HG02588 (cell line): ENCODE data around the gene USP40.

Experiments
- ATAC-seq: cut with Tn5 transposase; IDR thresholded peaks from one replicate; pipeline ENCODE4 v1.9.1; 2021; ENCODE audit warnings: mild to moderate bottlenecking, moderate library complexity; ENCODE audit not compliant: unreplicated experiment

Gene USP40

GRCh38 chr2:233430081-233430480 lies 136.5 kb downstream of the USP40 start:
- ATAC-seq = no peak

DNA sequence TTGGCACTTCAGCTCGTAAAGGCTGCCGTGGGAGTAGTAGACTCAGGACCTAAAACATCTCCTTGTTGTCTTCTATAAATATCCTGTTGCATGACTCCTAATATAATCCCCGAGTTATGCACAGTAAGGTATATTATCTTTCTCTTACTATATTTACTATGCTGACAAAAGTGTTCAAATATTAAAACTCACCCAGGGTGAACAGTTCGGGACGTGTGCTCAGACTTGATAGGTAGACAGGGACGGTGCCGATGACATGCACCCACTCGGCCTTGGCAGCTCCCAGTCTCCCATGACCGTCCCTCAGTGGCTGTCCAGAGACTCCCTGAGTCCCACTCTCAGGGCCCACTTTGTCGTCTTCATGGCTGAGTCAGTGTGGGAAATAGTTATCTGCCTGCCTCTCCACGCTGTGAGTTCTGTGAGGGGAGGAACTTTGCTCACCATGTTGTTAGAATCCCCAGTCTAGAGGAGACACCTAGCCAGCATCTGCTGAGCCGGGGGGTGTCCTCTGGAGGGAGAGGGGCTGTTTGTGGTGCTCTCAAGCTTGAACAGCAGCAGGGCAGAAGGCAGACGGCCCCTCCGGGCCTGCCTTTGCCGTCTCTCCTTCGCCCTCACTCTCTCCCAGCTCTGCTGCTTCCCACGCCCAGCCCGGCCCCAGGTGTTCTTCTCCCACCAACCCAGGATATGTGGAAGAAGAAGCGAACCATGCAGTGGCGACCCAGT lies 137.2 kb downstream of the USP40 start:
- no peak for ATAC-seq

DNA sequence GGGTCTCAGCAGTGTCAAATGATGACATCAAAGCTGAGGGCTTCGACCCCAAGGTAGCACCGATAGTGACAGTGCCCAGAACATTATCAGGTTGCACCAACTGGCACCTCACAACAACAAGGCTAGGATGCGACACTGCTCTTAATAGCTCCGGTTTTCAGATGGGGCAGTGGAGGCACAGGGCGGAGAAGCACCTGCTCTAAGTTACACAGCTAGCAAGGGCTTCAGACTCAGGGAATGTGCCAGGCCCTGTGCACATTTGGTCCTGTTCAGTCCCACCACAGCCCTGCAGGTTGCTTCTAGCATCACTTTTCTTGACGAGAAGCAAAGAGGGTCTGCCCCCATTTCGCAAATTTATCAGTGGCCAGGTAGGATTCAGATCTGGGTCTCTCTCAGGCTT lies 138.1 kb downstream of the USP40 start:
- ATAC-seq = no peak

- no peak for ATAC-seq
These were observed 138.6 kb downstream of the USP40 start for GRCh38 chr2:233428008-233428407.

DNA sequence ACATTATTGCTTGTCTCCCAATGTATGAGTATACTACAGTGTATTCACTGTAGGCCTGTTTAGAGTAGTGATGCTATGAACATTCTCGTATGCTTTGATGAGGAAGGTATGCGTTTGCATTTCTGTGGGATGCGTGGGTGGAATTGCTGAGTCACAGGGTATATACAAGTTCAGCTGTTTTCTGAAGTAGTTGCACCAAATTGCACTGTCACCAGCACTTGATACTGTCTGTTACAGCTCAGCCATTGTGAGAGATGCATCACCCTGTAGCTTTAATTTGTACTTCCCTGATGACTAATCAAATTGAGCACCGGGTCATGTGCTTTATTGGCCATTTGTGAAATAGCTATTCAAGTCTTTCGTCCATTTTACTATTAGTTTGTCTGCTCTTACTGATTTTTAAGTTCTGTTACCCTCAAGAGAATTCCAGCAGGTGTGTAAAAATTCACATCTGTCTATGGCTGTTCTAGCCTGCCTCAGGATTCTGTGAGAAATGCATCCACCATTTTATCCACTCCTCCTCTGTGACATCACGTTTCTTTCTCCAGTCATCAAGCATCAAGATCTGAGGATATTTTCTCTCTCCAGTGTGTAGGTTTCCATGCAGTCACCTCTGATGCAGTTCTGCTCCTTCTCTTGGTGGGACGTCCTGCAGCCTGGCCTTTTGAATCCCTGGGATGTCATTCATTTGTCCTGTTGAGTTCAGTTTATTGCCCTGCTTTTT lies 139.8 kb downstream of the USP40 start:
- no peak for ATAC-seq
